HEK293 (cell line): Measurements from ENCODE around the gene PRC1.
"Not testable (repeated sequence)": the region's sequence is repeated elsewhere in the genome, so short reads cannot be mapped to it uniquely, and the experiment has no call there.

Experiments
- CTCF ChIA-PET: fragments of 350-600 bp; formaldehyde crosslinking; extraction: SDS; loops from one replicate; lab custom pipeline; 2021; ENCODE audit warnings: antibody characterized with exemption; lab: Yijun Ruan, JAX
- POLR2A ChIA-PET: fragments of 300-600 bp; formaldehyde crosslinking; extraction: SDS; loops from one replicate; lab custom pipeline; 2020; ENCODE audit warnings: antibody characterized with exemption, inconsistent platforms; lab: Yijun Ruan, JAX
- H3K27ac ChIP-seq: fragments of 200-500 bp; sonication (Bioruptor generic); 2 replicates; pipeline ENCODE4 v1.5.1; 2014; ENCODE audit warnings: low read depth, low read length, control low read depth, inconsistent platforms; ENCODE audit errors: extremely low read depth
- H3K36me3 ChIP-seq, 2 experiments: fragments of 200-500 bp in 1 of 2; sonication (Bioruptor generic) in 1 of 2; 1 replicate in 1 of 2; 2 replicates in 1 of 2; pipeline ENCODE4 v1.5.1; 2014 to 2017; ENCODE audit warnings: inconsistent platforms in 2 of 2, low read length in 2 of 2; ENCODE audit not compliant: control insufficient read depth in 2 of 2, insufficient read depth in 1 of 2
- H3K4me1 ChIP-seq: fragments of 200-500 bp; sonication (Bioruptor generic); 2 replicates; pipeline ENCODE4 v1.5.1; 2014; ENCODE audit warnings: mild to moderate bottlenecking, low read length, inconsistent platforms; ENCODE audit not compliant: control insufficient read depth, insufficient read depth
- H3K4me3 ChIP-seq: 2 replicates; pipeline ENCODE4 v1.5.1; 2011; ENCODE audit warnings: low read depth, mild to moderate bottlenecking, control low read depth, low read length, moderate library complexity
- H3K9me3 ChIP-seq: fragments of 200-500 bp; sonication (Bioruptor generic); 2 replicates; pipeline ENCODE4 v1.5.1; 2014; ENCODE audit warnings: low read depth, low read length, inconsistent platforms; ENCODE audit not compliant: control insufficient read depth, insufficient read depth
- GLI2 ChIP-seq: fragments of 450-650 bp; formaldehyde crosslinking; IDR thresholded peaks from 2 replicates; pipeline ENCODE4; 2017; ENCODE audit warnings: missing biosample characterization, missing genetic modification characterization, low read depth, borderline replicate concordance
- GLIS2 ChIP-seq: fragments of 450-650 bp; formaldehyde crosslinking; IDR thresholded peaks from 2 replicates; pipeline ENCODE4 v1.5.1; 2016; ENCODE audit warnings: missing biosample characterization, missing genetic modification characterization
- KLF1 ChIP-seq: fragments of 450-650 bp; formaldehyde crosslinking; IDR thresholded peaks from 2 replicates; pipeline ENCODE4 v1.5.1; 2016; ENCODE audit warnings: missing biosample characterization, missing genetic modification characterization
- KLF16 ChIP-seq: fragments of 450-650 bp; formaldehyde crosslinking; IDR thresholded peaks from 2 replicates; pipeline ENCODE4 v1.5.1; 2017; ENCODE audit warnings: missing biosample characterization, missing genetic modification characterization
- KLF8 ChIP-seq: fragments of 450-650 bp; formaldehyde crosslinking; IDR thresholded peaks from 2 replicates; pipeline ENCODE4 v1.5.1; 2016; ENCODE audit warnings: missing biosample characterization, missing genetic modification characterization
- MYNN ChIP-seq: fragments of 450-650 bp; formaldehyde crosslinking; IDR thresholded peaks from 2 replicates; pipeline ENCODE4 v1.5.1; 2016; ENCODE audit warnings: missing biosample characterization, missing genetic modification characterization, borderline replicate concordance
- PRDM1 ChIP-seq: fragments of 450-650 bp; formaldehyde crosslinking; IDR thresholded peaks from 2 replicates; pipeline ENCODE4; 2016; ENCODE audit warnings: missing biosample characterization, missing genetic modification characterization
- SALL2 ChIP-seq: fragments of 450-650 bp; formaldehyde crosslinking; IDR thresholded peaks from 2 replicates; pipeline ENCODE4 v1.5.0; 2017; ENCODE audit warnings: missing biosample characterization, mild to moderate bottlenecking, missing genetic modification characterization, borderline replicate concordance
- ZBTB20 ChIP-seq: fragments of 450-650 bp; formaldehyde crosslinking; IDR thresholded peaks from 2 replicates; pipeline ENCODE4 v1.5.1; 2016; ENCODE audit warnings: missing biosample characterization, missing genetic modification characterization
- ZBTB7A ChIP-seq: fragments of 450-650 bp; formaldehyde crosslinking; IDR thresholded peaks from 2 replicates; pipeline ENCODE4 v1.5.1; 2016; ENCODE audit warnings: low read depth, missing biosample characterization, missing genetic modification characterization
- ZNF140 ChIP-seq: fragments of 450-650 bp; formaldehyde crosslinking; IDR thresholded peaks from 2 replicates; pipeline ENCODE4 v1.5.1; 2016; ENCODE audit warnings: missing biosample characterization, missing genetic modification characterization
- ZNF2 ChIP-seq: fragments of 450-650 bp; formaldehyde crosslinking; IDR thresholded peaks from 2 replicates; pipeline ENCODE4 v1.5.1; 2016; ENCODE audit warnings: missing biosample characterization, missing genetic modification characterization
- ZNF354C ChIP-seq: fragments of 450-650 bp; formaldehyde crosslinking; IDR thresholded peaks from 2 replicates; pipeline ENCODE4 v1.5.1; 2016; ENCODE audit warnings: missing biosample characterization, missing genetic modification characterization, low read depth, borderline replicate concordance
- ZNF600 ChIP-seq: fragments of 450-650 bp; formaldehyde crosslinking; IDR thresholded peaks from 2 replicates; pipeline ENCODE4 v1.5.1; 2016; ENCODE audit warnings: missing biosample characterization, missing genetic modification characterization
- ZNF624 ChIP-seq: fragments of 450-650 bp; formaldehyde crosslinking; IDR thresholded peaks from 2 replicates; pipeline ENCODE4 v1.5.1; 2017; ENCODE audit warnings: missing biosample characterization, missing genetic modification characterization
- ZNF670 ChIP-seq: fragments of 450-650 bp; formaldehyde crosslinking; IDR thresholded peaks from 2 replicates; pipeline ENCODE4 v1.5.1; 2016; ENCODE audit warnings: missing biosample characterization, missing genetic modification characterization, low read depth
- ZNF792 ChIP-seq: fragments of 450-650 bp; formaldehyde crosslinking; IDR thresholded peaks from 2 replicates; pipeline ENCODE4 v1.5.1; 2016; ENCODE audit warnings: missing biosample characterization, missing genetic modification characterization
- ZNF830 ChIP-seq: fragments of 450-650 bp; IDR thresholded peaks from 2 replicates; pipeline ENCODE4 v1.5.0; 2018; ENCODE audit warnings: missing biosample characterization, missing genetic modification characterization, low read depth, mild to moderate bottlenecking, moderate library complexity
- TF ChIP-seq, protein P1 (sequence below): fragments of 450-650 bp; formaldehyde crosslinking; IDR thresholded peaks from 2 replicates; pipeline ENCODE4 v1.5.1; 2016; ENCODE audit warnings: missing biosample characterization, missing genetic modification characterization
- TF ChIP-seq, protein P2 (sequence below): fragments of 450-650 bp; formaldehyde crosslinking; IDR thresholded peaks from 2 replicates; pipeline ENCODE4 v1.5.1; 2017; ENCODE audit warnings: missing biosample characterization, missing genetic modification characterization
- TF ChIP-seq, protein P3 (sequence below): sonication (generic); formaldehyde crosslinking; IDR thresholded peaks from 2 replicates; pipeline ENCODE4 v1.8.1; 2022; ENCODE audit warnings: mild to moderate bottlenecking, moderate library complexity, missing genetic modification reagents
- TF ChIP-seq, protein P4 (sequence below): fragments of 450-650 bp; formaldehyde crosslinking; IDR thresholded peaks from 2 replicates; pipeline ENCODE4 v1.5.1; 2016; ENCODE audit warnings: missing biosample characterization, missing genetic modification characterization
- TF ChIP-seq, protein P5 (sequence below): fragments of 450-650 bp; formaldehyde crosslinking; IDR thresholded peaks from 2 replicates; pipeline ENCODE4 v1.5.1; 2016; ENCODE audit warnings: missing biosample characterization, missing genetic modification characterization
- TF ChIP-seq, protein P6 (sequence below): fragments of 450-650 bp; formaldehyde crosslinking; IDR thresholded peaks from 2 replicates; pipeline ENCODE4 v1.5.1; 2017; ENCODE audit warnings: missing biosample characterization, missing genetic modification characterization

Gene PRC1

DNA sequence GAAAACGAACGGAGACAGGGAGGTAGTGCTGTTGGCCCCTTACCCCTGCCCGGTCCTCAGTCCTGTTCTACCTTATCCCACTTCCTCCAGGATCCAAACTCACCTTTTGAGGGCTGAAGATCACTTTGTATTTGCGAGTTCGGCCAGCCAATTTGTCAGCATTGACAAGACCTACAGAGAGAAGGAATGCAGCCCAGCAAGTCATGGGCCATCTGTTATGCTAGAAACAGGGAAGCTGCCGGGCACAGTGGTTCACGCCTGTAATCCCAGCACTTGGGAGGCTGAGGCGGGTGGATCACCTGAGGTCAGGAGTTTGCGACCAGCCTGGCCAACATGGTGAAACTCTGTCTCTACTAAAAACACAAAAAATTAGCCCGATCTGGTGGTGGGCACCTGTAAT, 19.4 kb upstream of the PRC1 start:
- H3K4me3 ChIP-seq, H3K9me3 ChIP-seq, H3K4me1 ChIP-seq, H3K27ac ChIP-seq, POLR2A ChIA-PET: not testable (repeated sequence)
- peaks cover 53 to 63% of the 10 kb centered on the region in 2 experiments for H3K36me3 ChIP-seq
- CTCF ChIA-PET, result interaction anchor here (1.2 to 1.3 kb wide), 2 partner anchors 8 to 13 kb away, joined by 3 to 4 read pairs; partner anchors contain the start of gene VPS33B

DNA sequence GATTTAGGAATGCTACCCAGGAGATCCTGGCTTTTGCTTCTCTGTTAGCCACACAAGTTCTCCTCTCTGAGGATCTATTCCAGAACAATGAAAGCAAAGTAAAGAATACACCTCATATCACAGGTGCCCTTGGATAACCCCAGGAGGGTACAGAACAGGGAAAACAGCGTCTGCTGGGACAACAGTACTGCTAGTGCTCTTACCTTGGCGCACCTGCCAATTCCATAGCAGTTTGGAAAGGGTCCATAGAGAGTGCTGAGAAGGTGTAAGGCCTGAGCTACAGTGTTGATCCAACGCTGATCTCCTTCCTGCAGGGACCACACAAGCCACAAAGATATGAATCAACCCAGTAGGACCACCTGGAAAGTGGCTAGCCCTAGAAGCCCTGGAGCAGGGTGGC, 12.9 kb upstream of the PRC1 start:
- ChIA-PET POLR2A (interaction anchor here (1.6 kb wide), 1 partner anchor 13 kb away, joined by 6 read pairs; the partner anchor contains the start of gene PRC1), CTCF (interaction anchor here (0.6 to 1.1 kb wide), 2 partner anchors 73 to 714 kb away, joined by 3 read pairs; no protein-coding TSS in a partner anchor)
- no peak overlapping the region for H3K4me3 ChIP-seq
- H3K36me3 ChIP-seq, result peaks cover 47 to 81% of the 10 kb centered on the region in 2 experiments
- H3K4me1 ChIP-seq, result no peaks in the 10 kb centered on the region
- H3K27ac ChIP-seq, result no peak overlapping the region
- no peaks in the 10 kb centered on the region for H3K9me3 ChIP-seq
- no peak for TF ChIP-seq SALL2 (tag by site-specific recombination)
- TF ChIP-seq, protein P1, sequence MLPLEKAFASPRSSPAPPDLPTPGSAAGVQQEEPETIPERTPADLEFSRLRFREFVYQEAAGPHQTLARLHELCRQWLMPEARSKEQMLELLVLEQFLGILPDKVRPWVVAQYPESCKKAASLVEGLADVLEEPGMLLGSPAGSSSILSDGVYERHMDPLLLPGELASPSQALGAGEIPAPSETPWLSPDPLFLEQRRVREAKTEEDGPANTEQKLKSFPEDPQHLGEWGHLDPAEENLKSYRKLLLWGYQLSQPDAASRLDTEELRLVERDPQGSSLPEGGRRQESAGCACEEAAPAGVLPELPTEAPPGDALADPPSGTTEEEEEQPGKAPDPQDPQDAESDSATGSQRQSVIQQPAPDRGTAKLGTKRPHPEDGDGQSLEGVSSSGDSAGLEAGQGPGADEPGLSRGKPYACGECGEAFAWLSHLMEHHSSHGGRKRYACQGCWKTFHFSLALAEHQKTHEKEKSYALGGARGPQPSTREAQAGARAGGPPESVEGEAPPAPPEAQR (tag by site-specific recombination), result no peak
- TF ChIP-seq ZNF624 (tag by site-specific recombination), result no peak
- TF ChIP-seq ZNF670, result no peak
- no peak for TF ChIP-seq ZNF2
- TF ChIP-seq, protein P2, sequence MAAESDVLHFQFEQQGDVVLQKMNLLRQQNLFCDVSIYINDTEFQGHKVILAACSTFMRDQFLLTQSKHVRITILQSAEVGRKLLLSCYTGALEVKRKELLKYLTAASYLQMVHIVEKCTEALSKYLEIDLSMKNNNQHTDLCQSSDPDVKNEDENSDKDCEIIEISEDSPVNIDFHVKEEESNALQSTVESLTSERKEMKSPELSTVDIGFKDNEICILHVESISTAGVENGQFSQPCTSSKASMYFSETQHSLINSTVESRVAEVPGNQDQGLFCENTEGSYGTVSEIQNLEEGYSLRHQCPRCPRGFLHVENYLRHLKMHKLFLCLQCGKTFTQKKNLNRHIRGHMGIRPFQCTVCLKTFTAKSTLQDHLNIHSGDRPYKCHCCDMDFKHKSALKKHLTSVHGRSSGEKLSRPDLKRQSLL, result no peak
- no peak for TF ChIP-seq KLF16 (tag by site-specific recombination)
- TF ChIP-seq ZNF600 (tag by site-specific recombination), result no peak
- TF ChIP-seq, protein P3, sequence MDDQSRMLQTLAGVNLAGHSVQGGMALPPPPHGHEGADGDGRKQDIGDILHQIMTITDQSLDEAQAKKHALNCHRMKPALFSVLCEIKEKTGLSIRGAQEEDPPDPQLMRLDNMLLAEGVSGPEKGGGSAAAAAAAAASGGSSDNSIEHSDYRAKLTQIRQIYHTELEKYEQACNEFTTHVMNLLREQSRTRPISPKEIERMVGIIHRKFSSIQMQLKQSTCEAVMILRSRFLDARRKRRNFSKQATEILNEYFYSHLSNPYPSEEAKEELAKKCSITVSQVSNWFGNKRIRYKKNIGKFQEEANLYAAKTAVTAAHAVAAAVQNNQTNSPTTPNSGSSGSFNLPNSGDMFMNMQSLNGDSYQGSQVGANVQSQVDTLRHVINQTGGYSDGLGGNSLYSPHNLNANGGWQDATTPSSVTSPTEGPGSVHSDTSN (CRISPR knock-in tag), result no peak
- TF ChIP-seq PRDM1 (tag by site-specific recombination), result no peak
- TF ChIP-seq ZBTB20 (tag by site-specific recombination), result no peak
- no peak for TF ChIP-seq KLF8 (tag by site-specific recombination)

DNA sequence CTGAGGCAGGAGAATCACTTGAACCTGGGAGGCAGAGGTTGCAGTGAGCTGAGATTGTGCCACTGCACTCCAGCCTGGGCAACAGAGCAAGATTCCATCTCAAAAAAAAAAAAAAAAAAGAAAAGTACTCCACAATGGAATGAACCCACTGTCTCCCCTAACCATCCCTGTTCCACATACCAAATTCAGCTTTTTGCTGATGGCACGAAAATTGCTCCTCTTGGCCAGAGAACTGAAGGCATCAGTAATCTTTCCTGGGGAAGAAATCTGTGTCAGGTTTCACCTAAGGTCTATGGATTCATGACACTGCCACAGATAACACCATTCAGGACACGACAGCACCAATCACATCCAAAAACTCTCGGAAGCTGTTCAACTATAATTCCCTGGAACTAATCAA, 6.9 kb upstream of the PRC1 start:
- no peaks in the 10 kb centered on the region for H3K9me3 ChIP-seq
- H3K27ac ChIP-seq, result no peak overlapping the region
- H3K4me3 ChIP-seq, result no peak overlapping the region
- H3K4me1 ChIP-seq, result no peaks in the 10 kb centered on the region
- ChIA-PET POLR2A (interaction anchor here (0.6 to 0.9 kb wide), 2 partner anchors 16 to 70 kb away, joined by 3 read pairs; no protein-coding TSS in a partner anchor), CTCF (interaction anchor here (3.6 kb wide), 1 partner anchor 32 kb away, joined by 15 read pairs; no protein-coding TSS in a partner anchor)
- H3K36me3 ChIP-seq, result peaks cover 59 to 84% of the 10 kb centered on the region in 2 experiments
- TF ChIP-seq KLF1 (tag by site-specific recombination) (no peak), MYNN (tag by site-specific recombination) (no peak), ZBTB7A (tag by site-specific recombination) (no peak), ZBTB20 (tag by site-specific recombination) (no peak), GLI2 (tag by site-specific recombination) (no peak), ZNF792 (no peak), ZNF354C (tag by site-specific recombination) (no peak), GLIS2 (tag by site-specific recombination) (no peak), ZNF830 (tag by site-specific recombination) (no peak), ZNF140 (tag by site-specific recombination) (no peak)
- TF ChIP-seq, protein P4, sequence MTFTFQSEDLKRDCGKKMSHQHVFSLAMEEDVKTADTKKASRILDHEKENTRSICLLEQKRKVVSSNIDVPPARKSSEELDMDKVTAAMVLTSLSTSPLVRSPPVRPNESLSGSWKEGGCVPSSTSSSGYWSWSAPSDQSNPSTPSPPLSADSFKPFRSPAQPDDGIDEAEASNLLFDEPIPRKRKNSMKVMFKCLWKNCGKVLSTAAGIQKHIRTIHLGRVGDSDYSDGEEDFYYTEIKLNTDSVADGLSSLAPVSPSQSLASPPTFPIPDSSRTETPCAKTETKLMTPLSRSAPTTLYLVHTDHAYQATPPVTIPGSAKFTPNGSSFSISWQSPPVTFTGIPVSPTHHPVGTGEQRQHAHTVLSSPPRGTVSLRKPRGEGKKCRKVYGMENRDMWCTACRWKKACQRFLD (tag by site-specific recombination), result no peak
- TF ChIP-seq, protein P5, sequence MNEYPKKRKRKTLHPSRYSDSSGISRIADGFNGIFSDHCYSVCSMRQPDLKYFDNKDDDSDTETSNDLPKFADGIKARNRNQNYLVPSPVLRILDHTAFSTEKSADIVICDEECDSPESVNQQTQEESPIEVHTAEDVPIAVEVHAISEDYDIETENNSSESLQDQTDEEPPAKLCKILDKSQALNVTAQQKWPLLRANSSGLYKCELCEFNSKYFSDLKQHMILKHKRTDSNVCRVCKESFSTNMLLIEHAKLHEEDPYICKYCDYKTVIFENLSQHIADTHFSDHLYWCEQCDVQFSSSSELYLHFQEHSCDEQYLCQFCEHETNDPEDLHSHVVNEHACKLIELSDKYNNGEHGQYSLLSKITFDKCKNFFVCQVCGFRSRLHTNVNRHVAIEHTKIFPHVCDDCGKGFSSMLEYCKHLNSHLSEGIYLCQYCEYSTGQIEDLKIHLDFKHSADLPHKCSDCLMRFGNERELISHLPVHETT (tag by site-specific recombination), result no peak
- TF ChIP-seq, protein P6, sequence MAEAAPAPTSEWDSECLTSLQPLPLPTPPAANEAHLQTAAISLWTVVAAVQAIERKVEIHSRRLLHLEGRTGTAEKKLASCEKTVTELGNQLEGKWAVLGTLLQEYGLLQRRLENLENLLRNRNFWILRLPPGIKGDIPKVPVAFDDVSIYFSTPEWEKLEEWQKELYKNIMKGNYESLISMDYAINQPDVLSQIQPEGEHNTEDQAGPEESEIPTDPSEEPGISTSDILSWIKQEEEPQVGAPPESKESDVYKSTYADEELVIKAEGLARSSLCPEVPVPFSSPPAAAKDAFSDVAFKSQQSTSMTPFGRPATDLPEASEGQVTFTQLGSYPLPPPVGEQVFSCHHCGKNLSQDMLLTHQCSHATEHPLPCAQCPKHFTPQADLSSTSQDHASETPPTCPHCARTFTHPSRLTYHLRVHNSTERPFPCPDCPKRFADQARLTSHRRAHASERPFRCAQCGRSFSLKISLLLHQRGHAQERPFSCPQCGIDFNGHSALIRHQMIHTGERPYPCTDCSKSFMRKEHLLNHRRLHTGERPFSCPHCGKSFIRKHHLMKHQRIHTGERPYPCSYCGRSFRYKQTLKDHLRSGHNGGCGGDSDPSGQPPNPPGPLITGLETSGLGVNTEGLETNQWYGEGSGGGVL (tag by site-specific recombination), result no peak
